ENCODE results near the gene ZBTB21.

DNA sequence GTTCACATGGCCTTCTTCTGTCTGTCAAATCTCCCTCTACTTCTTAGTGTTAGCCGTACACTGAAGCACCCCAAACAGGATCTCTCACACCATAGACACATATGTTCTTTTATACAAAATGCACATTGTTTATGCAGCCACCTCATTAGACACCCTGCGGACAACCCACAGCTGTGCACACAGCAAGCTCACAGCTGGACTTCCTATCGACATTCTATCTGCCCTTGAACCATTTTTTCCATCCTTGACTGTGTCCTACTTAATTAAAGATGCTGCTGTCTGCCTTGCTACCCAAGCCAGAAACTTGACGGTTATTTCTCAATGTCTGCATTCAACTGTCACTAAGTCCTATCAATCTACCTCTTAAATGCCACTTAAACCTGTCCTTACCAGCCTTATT is 3.2 kb upstream of the ZBTB21 start:
- TF ChIP-seq, protein P1, sequence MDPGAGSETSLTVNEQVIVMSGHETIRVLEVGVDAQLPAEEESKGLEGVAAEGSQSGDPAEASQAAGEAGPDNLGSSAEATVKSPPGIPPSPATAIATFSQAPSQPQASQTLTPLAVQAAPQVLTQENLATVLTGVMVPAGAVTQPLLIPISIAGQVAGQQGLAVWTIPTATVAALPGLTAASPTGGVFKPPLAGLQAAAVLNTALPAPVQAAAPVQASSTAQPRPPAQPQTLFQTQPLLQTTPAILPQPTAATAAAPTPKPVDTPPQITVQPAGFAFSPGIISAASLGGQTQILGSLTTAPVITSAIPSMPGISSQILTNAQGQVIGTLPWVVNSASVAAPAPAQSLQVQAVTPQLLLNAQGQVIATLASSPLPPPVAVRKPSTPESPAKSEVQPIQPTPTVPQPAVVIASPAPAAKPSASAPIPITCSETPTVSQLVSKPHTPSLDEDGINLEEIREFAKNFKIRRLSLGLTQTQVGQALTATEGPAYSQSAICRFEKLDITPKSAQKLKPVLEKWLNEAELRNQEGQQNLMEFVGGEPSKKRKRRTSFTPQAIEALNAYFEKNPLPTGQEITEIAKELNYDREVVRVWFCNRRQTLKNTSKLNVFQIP (CRISPR knock-in tag; IDR thresholded peaks at IDR 0.05; ENCODE audit: borderline replicate concordance, low read depth): no peak
- TF ChIP-seq ZNF8 (CRISPR knock-in tag; IDR thresholded peaks at IDR 0.05) (no peak), TOX (CRISPR knock-in tag; IDR thresholded peaks at IDR 0.05; ENCODE audit: borderline replicate concordance) (no peak), ZFP30 (CRISPR knock-in tag; IDR thresholded peaks at IDR 0.05) (no peak), CSDC2 (CRISPR knock-in tag; IDR thresholded peaks at IDR 0.05) (no peak), RARB (CRISPR knock-in tag; IDR thresholded peaks at IDR 0.05) (no peak), PPARA (CRISPR knock-in tag; IDR thresholded peaks at IDR 0.05; ENCODE audit: borderline replicate concordance) (no peak)
- TF ChIP-seq, protein P2, sequence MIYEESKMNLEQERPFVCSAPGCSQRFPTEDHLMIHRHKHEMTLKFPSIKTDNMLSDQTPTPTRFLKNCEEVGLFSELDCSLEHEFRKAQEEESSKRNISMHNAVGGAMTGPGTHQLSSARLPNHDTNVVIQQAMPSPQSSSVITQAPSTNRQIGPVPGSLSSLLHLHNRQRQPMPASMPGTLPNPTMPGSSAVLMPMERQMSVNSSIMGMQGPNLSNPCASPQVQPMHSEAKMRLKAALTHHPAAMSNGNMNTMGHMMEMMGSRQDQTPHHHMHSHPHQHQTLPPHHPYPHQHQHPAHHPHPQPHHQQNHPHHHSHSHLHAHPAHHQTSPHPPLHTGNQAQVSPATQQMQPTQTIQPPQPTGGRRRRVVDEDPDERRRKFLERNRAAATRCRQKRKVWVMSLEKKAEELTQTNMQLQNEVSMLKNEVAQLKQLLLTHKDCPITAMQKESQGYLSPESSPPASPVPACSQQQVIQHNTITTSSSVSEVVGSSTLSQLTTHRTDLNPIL (CRISPR knock-in tag; IDR thresholded peaks at IDR 0.05; ENCODE audit: low read depth): no peak
- TF ChIP-seq, protein P3, sequence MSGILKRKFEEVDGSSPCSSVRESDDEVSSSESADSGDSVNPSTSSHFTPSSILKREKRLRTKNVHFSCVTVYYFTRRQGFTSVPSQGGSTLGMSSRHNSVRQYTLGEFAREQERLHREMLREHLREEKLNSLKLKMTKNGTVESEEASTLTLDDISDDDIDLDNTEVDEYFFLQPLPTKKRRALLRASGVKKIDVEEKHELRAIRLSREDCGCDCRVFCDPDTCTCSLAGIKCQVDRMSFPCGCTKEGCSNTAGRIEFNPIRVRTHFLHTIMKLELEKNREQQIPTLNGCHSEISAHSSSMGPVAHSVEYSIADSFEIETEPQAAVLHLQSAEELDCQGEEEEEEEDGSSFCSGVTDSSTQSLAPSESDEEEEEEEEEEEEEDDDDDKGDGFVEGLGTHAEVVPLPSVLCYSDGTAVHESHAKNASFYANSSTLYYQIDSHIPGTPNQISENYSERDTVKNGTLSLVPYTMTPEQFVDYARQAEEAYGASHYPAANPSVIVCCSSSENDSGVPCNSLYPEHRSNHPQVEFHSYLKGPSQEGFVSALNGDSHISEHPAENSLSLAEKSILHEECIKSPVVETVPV (CRISPR knock-in tag; IDR thresholded peaks at IDR 0.05): no peak
